ENCODE results near the gene UQCRC2.

Gene UQCRC2

GRCh38 chr16:22027633-22028032, 74.5 kb downstream of the UQCRC2 start:
- H3K4me2 ChIP-seq (ENCODE audit: low read length) = peak overlapping the region; percentile 60
- no peak overlapping the region for H2AFZ ChIP-seq (ENCODE audit: low read depth, low read length)
- H3K9ac ChIP-seq (ENCODE audit: low read length) = peak overlapping the region; percentile 20; the same call in 1 of the 2 replicates

GRCh38 chr16:22029632-22030031, 76.5 kb downstream of the UQCRC2 start:
- no peaks in the 10 kb centered on the region for H4K20me1 ChIP-seq (ENCODE audit: insufficient read depth, low read length)
- H3K79me2 ChIP-seq (ENCODE audit: low read length) = peaks cover 52% of the 10 kb centered on the region
- no peak overlapping the region for H3K4me3 ChIP-seq (ENCODE audit: low read length)
- H3K4me2 ChIP-seq (ENCODE audit: low read length) = no peak overlapping the region
- no peak for TF ChIP-seq CTCF (IDR thresholded peaks at IDR 0.05; ENCODE audit: low read depth, low read length)
- TF ChIP-seq EZH2phosphoT487 (IDR thresholded peaks at IDR 0.05; ENCODE audit: low read depth) = no peak
- no peak overlapping the region for H3K9ac ChIP-seq (ENCODE audit: low read length)
- H3K9me3 ChIP-seq (ENCODE audit: insufficient read depth, low read length) = no peaks in the 10 kb centered on the region; the same call in 1 of the 2 replicates
- H3K27me3 ChIP-seq (ENCODE audit: low read depth, low read length) = no peaks in the 10 kb centered on the region
- H3K36me3 ChIP-seq (replicated peaks; ENCODE audit: low read depth, low read length) = peaks cover 23% of the 10 kb centered on the region
- H3K27ac ChIP-seq (ENCODE audit: low read length) = no peak overlapping the region
- no peak overlapping the region for H2AFZ ChIP-seq (ENCODE audit: low read depth, low read length)
- peaks cover 50% of the 10 kb centered on the region for H3K4me1 ChIP-seq (ENCODE audit: low read length)

More at GRCh38 chr16:22027633-22028032, 74.5 kb downstream of the UQCRC2 start:
- Histone ChIP-seq H3K36me3 (replicated peaks; ENCODE audit: low read depth, low read length) (peaks cover 14% of the 10 kb centered on the region), H3K79me2 (ENCODE audit: low read length) (peaks cover 53% of the 10 kb centered on the region), H3K27me3 (ENCODE audit: low read depth, low read length) (no peaks in the 10 kb centered on the region), H3K27ac (ENCODE audit: low read length) (peak overlapping the region; percentile 32), H3K9me3 (ENCODE audit: insufficient read depth, low read length) (no peaks in the 10 kb centered on the region; the same call in 1 of the 2 replicates), H4K20me1 (ENCODE audit: insufficient read depth, low read length) (peaks cover 5% of the 10 kb centered on the region; the same call in 1 of the 2 replicates), H3K4me3 (ENCODE audit: low read length) (peak overlapping the region; percentile 35), H3K4me1 (ENCODE audit: low read length) (peaks cover 34% of the 10 kb centered on the region)
- TF ChIP-seq CTCF (IDR thresholded peaks at IDR 0.05; ENCODE audit: low read depth, low read length) = no peak
- TF ChIP-seq EZH2phosphoT487 (IDR thresholded peaks at IDR 0.05; ENCODE audit: low read depth) = no peak

- H3K9ac ChIP-seq (ENCODE audit: low read length) = no peak overlapping the region
- H3K36me3 ChIP-seq (replicated peaks; ENCODE audit: low read depth, low read length) = peaks cover 23% of the 10 kb centered on the region
- peaks cover 48% of the 10 kb centered on the region for H3K79me2 ChIP-seq (ENCODE audit: low read length)
- H2AFZ ChIP-seq (ENCODE audit: low read depth, low read length) = no peak overlapping the region
- no peak overlapping the region for H3K27ac ChIP-seq (ENCODE audit: low read length)
- no peak for TF ChIP-seq EZH2phosphoT487 (IDR thresholded peaks at IDR 0.05; ENCODE audit: low read depth)
- TF ChIP-seq CTCF (IDR thresholded peaks at IDR 0.05; ENCODE audit: low read depth, low read length) = no peak
- H3K9me3 ChIP-seq (ENCODE audit: insufficient read depth, low read length) = no peaks in the 10 kb centered on the region; the same call in 1 of the 2 replicates
- H3K27me3 ChIP-seq (ENCODE audit: low read depth, low read length) = no peaks in the 10 kb centered on the region
- no peak overlapping the region for H3K4me3 ChIP-seq (ENCODE audit: low read length)
- H3K4me2 ChIP-seq (ENCODE audit: low read length) = no peak overlapping the region
- peaks cover 55% of the 10 kb centered on the region for H3K4me1 ChIP-seq (ENCODE audit: low read length)
- H4K20me1 ChIP-seq (ENCODE audit: insufficient read depth, low read length) = no peaks in the 10 kb centered on the region
Observed at GRCh38 chr16:22030087-22030812, 77.1 kb downstream of the UQCRC2 start.

- Histone ChIP-seq H3K27ac (ENCODE audit: low read length) (no peak overlapping the region), H2AFZ (ENCODE audit: low read depth, low read length) (no peak overlapping the region), H3K79me2 (ENCODE audit: low read length) (peaks cover 43% of the 10 kb centered on the region), H3K9ac (ENCODE audit: low read length) (no peak overlapping the region), H3K4me1 (ENCODE audit: low read length) (peaks cover 50% of the 10 kb centered on the region), H3K4me3 (ENCODE audit: low read length) (no peak overlapping the region), H3K9me3 (ENCODE audit: insufficient read depth, low read length) (no peaks in the 10 kb centered on the region; the same call in 1 of the 2 replicates), H3K36me3 (replicated peaks; ENCODE audit: low read depth, low read length) (peaks cover 23% of the 10 kb centered on the region), H3K4me2 (ENCODE audit: low read length) (no peak overlapping the region), H3K27me3 (ENCODE audit: low read depth, low read length) (no peaks in the 10 kb centered on the region), H4K20me1 (ENCODE audit: insufficient read depth, low read length) (no peaks in the 10 kb centered on the region)
- TF ChIP-seq EZH2phosphoT487 (IDR thresholded peaks at IDR 0.05; ENCODE audit: low read depth) = no peak
- no peak for TF ChIP-seq CTCF (IDR thresholded peaks at IDR 0.05; ENCODE audit: low read depth, low read length)
Observed at GRCh38 chr16:22031483-22032083, 78.4 kb downstream of the UQCRC2 start.

Measured in OCI-LY3 (cell line).